ENCODE measurements around the gene ZNF646.

DNA sequence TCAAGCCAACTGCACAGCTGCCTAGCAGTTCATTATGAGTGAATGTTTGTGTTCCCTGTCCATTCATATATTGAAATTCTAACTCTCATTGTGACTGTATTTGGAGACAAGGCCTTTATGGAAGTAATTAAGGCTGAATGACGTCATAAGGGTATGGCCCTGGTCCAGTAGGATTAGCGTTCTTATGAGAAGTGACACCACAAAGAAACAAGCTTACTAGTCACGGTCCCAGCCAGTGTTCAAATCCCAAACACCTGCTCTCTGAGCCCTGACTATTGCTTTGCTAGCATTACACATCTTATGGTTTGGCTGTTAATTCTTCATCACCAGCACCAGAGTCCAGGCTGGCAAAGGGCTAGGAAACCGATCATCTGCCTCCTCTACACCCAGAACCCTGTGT lies 2.4 kb upstream of the ZNF646 start:
- TF ChIP-seq CTCF (IDR thresholded peaks at IDR 0.05; ENCODE audit: insufficient read depth, low read depth, low read length) (no peak), EZH2 (IDR thresholded peaks at IDR 0.05; ENCODE audit: insufficient read depth, low read length) (no peak)
